Measurements from ENCODE around the gene MAK. TPM values are rescaled to one million over a fixed set of nuclear protein-coding genes. Genes with fewer than 3 reads are reported as not detected.
A peak's percentile ranks its signal among the peaks of the same experiment; 100 is the strongest.

Gene MAK
- total RNA-seq, 2 donors from 2014 or later = 0.84 to 1.1 TPM

- Mint-ChIP-seq H3K4me1 (peaks cover 17% of the 10 kb centered on the region), H3K27ac (peak overlapping the region; percentile 78), H3K9me3 (no peaks in the 10 kb centered on the region), H3K27me3 (no peaks in the 10 kb centered on the region), H3K4me3 (peak overlapping the region; percentile 97), H3K36me3 (ENCODE audit: low read depth) (no peaks in the 10 kb centered on the region)
- no peak for ATAC-seq (replicated peaks)
Observed at GRCh38 chr6:10719964-10720264, 118.4 kb downstream of the MAK start.

- Mint-ChIP-seq H3K27ac (peak overlapping the region; percentile 78), H3K4me3 (peak overlapping the region; percentile 97), H3K9me3 (no peaks in the 10 kb centered on the region), H3K4me1 (peaks cover 17% of the 10 kb centered on the region), H3K27me3 (no peaks in the 10 kb centered on the region), H3K36me3 (ENCODE audit: low read depth) (no peaks in the 10 kb centered on the region)
- no peak for ATAC-seq (replicated peaks)
Observed at GRCh38 chr6:10719296-10719963, 118.9 kb downstream of the MAK start.

GRCh38 chr6:10713962-10714361 lies 124.4 kb downstream of the MAK start:
- Mint-ChIP-seq H3K36me3 (ENCODE audit: low read depth) (peaks cover 21% of the 10 kb centered on the region), H3K4me3 (no peak overlapping the region), H3K9me3 (no peaks in the 10 kb centered on the region), H3K27me3 (no peaks in the 10 kb centered on the region), H3K4me1 (no peaks in the 10 kb centered on the region), H3K27ac (peak overlapping the region; percentile 13)
- no peak for ATAC-seq (replicated peaks)

Other genes starting within 250 kb of the MAK start
- not detected for gene C6orf52, start 143.9 kb downstream of the MAK start, total RNA-seq
- 10 to 100 TPM; 13.7 to 27.4 TPM for gene PAK1IP1, start 143.6 kb downstream of the MAK start, total RNA-seq
- 10 to 100 TPM; 52.6 to 64.1 TPM for gene TMEM14C, start 115.5 kb downstream of the MAK start, total RNA-seq
- gene TMEM14B, start 90.7 kb downstream of the MAK start, total RNA-seq = 100 to 1,000 TPM in 1 of 2 donors, 10 to 100 TPM in 1; 90.4 to 109 TPM
- not detected for gene GCM2, start 43.5 kb upstream of the MAK start, total RNA-seq
- gene SYCP2L, start 48.5 kb upstream of the MAK start, total RNA-seq = under 1 TPM in 1 of 2 donors, not detected in 1; 0.50 TPM
- not detected for gene ELOVL2, start 205.8 kb upstream of the MAK start, total RNA-seq